Nephron progenitor cell (in vitro differentiated cells): ENCODE data around the gene CERS6.

Experiments used
- DNase-seq: peaks from one replicate; pipeline ENCODE4 v3.0.0; 2021
- H3K27ac Mint-ChIP-seq: 2 replicates; pipeline ENCODE4 v1.8.0; 2021; ENCODE audit warnings: mild to moderate bottlenecking, moderate library complexity, mixed read lengths
- H3K27me3 Mint-ChIP-seq: 2 replicates; pipeline ENCODE4 v1.8.0; 2021; ENCODE audit warnings: mild to moderate bottlenecking, low read depth, mixed read lengths; ENCODE audit not compliant: poor library complexity
- H3K36me3 Mint-ChIP-seq: 2 replicates; pipeline ENCODE4 v1.8.0; 2021; ENCODE audit warnings: low read depth, mixed read lengths
- H3K4me1 Mint-ChIP-seq: 2 replicates; pipeline ENCODE4 v1.8.0; 2021; ENCODE audit warnings: mixed read lengths
- H3K4me3 Mint-ChIP-seq: 2 replicates; pipeline ENCODE4 v1.8.0; 2021; ENCODE audit warnings: mild to moderate bottlenecking, moderate library complexity, mixed read lengths
- H3K9me3 Mint-ChIP-seq: 2 replicates; pipeline ENCODE4 v1.8.0; 2021; ENCODE audit warnings: mild to moderate bottlenecking, moderate library complexity, mixed read lengths
- CTCF ChIP-seq: fragments of 200-600 bp; sonication (generic); IDR thresholded peaks from 2 replicates; pipeline ENCODE4 v1.5.0; 2021; ENCODE audit warnings: antibody characterized with exemption

Gene CERS6

GRCh38 chr2:168456521-168457189 is 583 bp downstream of the CERS6 start:
- no peaks in the 10 kb centered on the region for H3K27me3 Mint-ChIP-seq
- H3K27ac Mint-ChIP-seq = peak overlapping the region; percentile 18
- no peaks in the 10 kb centered on the region for H3K9me3 Mint-ChIP-seq
- peak; percentile 72 for DNase-seq
- H3K4me1 Mint-ChIP-seq = peaks cover 38% of the 10 kb centered on the region
- TF ChIP-seq CTCF = no peak
- H3K4me3 Mint-ChIP-seq = no peak overlapping the region
- peaks cover under 1% of the 10 kb centered on the region for H3K36me3 Mint-ChIP-seq

- DNase-seq = no peak
- no peak for TF ChIP-seq CTCF
- Mint-ChIP-seq H3K4me1 (peaks cover 38% of the 10 kb centered on the region), H3K4me3 (no peak overlapping the region), H3K27me3 (no peaks in the 10 kb centered on the region), H3K36me3 (peaks cover 7% of the 10 kb centered on the region), H3K9me3 (no peaks in the 10 kb centered on the region), H3K27ac (peak overlapping the region; percentile 18)
Observed at GRCh38 chr2:168457190-168457895, 1.3 kb downstream of the CERS6 start.

- DNase-seq = no peak
- H3K36me3 Mint-ChIP-seq = peaks cover 7% of the 10 kb centered on the region
- no peak overlapping the region for H3K4me3 Mint-ChIP-seq
- no peak for TF ChIP-seq CTCF
- H3K27me3 Mint-ChIP-seq = no peaks in the 10 kb centered on the region
- no peak overlapping the region for H3K27ac Mint-ChIP-seq
- H3K4me1 Mint-ChIP-seq = peaks cover 38% of the 10 kb centered on the region
- H3K9me3 Mint-ChIP-seq = no peaks in the 10 kb centered on the region
Observed at GRCh38 chr2:168458139-168458538, 2.1 kb downstream of the CERS6 start.

- no peak for DNase-seq
- peaks cover 39% of the 10 kb centered on the region for H3K4me1 Mint-ChIP-seq
- H3K9me3 Mint-ChIP-seq = no peaks in the 10 kb centered on the region
- peaks cover 7% of the 10 kb centered on the region for H3K36me3 Mint-ChIP-seq
- TF ChIP-seq CTCF = no peak
- H3K27ac Mint-ChIP-seq = no peak overlapping the region
- H3K27me3 Mint-ChIP-seq = no peaks in the 10 kb centered on the region
- H3K4me3 Mint-ChIP-seq = no peak overlapping the region
Observed at GRCh38 chr2:168459256-168459655, 3.2 kb downstream of the CERS6 start.

- TF ChIP-seq CTCF = no peak
- no peaks in the 10 kb centered on the region for H3K9me3 Mint-ChIP-seq
- peak overlapping the region; percentile 68 for H3K27ac Mint-ChIP-seq
- H3K4me1 Mint-ChIP-seq = peaks cover 52% of the 10 kb centered on the region
- H3K27me3 Mint-ChIP-seq = no peaks in the 10 kb centered on the region
- H3K36me3 Mint-ChIP-seq = peaks cover 11% of the 10 kb centered on the region
- no peak overlapping the region for H3K4me3 Mint-ChIP-seq
- DNase-seq = no peak
Observed at GRCh38 chr2:168460571-168460970, 4.5 kb downstream of the CERS6 start.
